Activated naive CD8-positive, alpha-beta T cell treated with anti-CD3 and anti-CD28 coated beads for 36 hours (primary cell): Measurements from ENCODE around the gene SUSD2. TPM values are rescaled to one million over a fixed set of nuclear protein-coding genes. Genes with fewer than 3 reads are reported as not detected.
"Not testable (repeated sequence)": the region's sequence is repeated elsewhere in the genome, so short reads cannot be mapped to it uniquely, and the experiment has no call there.

Experiments
- DNase-seq: peaks from one replicate; pipeline ENCODE4 v3.0.0; 2021
- H3K27ac Mint-ChIP-seq: one replicate; pipeline ENCODE4 v1.8.0; 2022; ENCODE audit warnings: mild to moderate bottlenecking, moderate library complexity, mixed read lengths
- H3K27me3 Mint-ChIP-seq: one replicate; pipeline ENCODE4 v1.8.0; 2022; ENCODE audit warnings: mild to moderate bottlenecking, mixed read lengths
- H3K36me3 Mint-ChIP-seq: one replicate; pipeline ENCODE4 v1.8.0; 2021; ENCODE audit warnings: mild to moderate bottlenecking, mixed read lengths
- H3K4me1 Mint-ChIP-seq: one replicate; pipeline ENCODE4 v1.8.0; 2021; ENCODE audit warnings: mixed read lengths
- H3K4me3 Mint-ChIP-seq: one replicate; pipeline ENCODE4 v1.8.0; 2022; ENCODE audit warnings: mild to moderate bottlenecking, moderate library complexity, mixed read lengths
- H3K9me3 Mint-ChIP-seq: one replicate; pipeline ENCODE4 v1.8.0; 2022; ENCODE audit warnings: mixed read lengths
- total RNA-seq, 2 experiments: library from RNA; stranded (reverse); gene quantifications; one replicate each; pipeline ENCODE4 v1.2.3, GENCODE V29; 2021

Gene SUSD2
- total RNA-seq, 2 experiments from 2014 or later: 0.56 to 0.80 TPM

- H3K9me3 Mint-ChIP-seq: no peaks in the 10 kb centered on the region
- H3K27me3 Mint-ChIP-seq: no peaks in the 10 kb centered on the region
Observed at GRCh38 chr22:24178021-24178431, 3.3 kb upstream of the SUSD2 start.

GRCh38 chr22:24178502-24179440 is 2.5 kb upstream of the SUSD2 start:
- H3K27me3 Mint-ChIP-seq: no peaks in the 10 kb centered on the region
- no peak for DNase-seq
- H3K4me1 Mint-ChIP-seq: peaks cover 3% of the 10 kb centered on the region
- no peak overlapping the region for H3K4me3 Mint-ChIP-seq
- no peaks in the 10 kb centered on the region for H3K9me3 Mint-ChIP-seq
- H3K36me3 Mint-ChIP-seq: no peaks in the 10 kb centered on the region
- no peak overlapping the region for H3K27ac Mint-ChIP-seq

More at GRCh38 chr22:24178021-24178431, 3.3 kb upstream of the SUSD2 start:
- no peak overlapping the region for H3K27ac Mint-ChIP-seq
- no peak for DNase-seq
- peaks cover 2% of the 10 kb centered on the region for H3K36me3 Mint-ChIP-seq
- peaks cover 3% of the 10 kb centered on the region for H3K4me1 Mint-ChIP-seq
- H3K4me3 Mint-ChIP-seq: no peak overlapping the region

- Mint-ChIP-seq H3K4me3 (no peak overlapping the region), H3K36me3 (no peaks in the 10 kb centered on the region), H3K4me1 (peaks cover 3% of the 10 kb centered on the region), H3K9me3 (no peaks in the 10 kb centered on the region), H3K27ac (peak overlapping the region; percentile 34), H3K27me3 (no peaks in the 10 kb centered on the region)
- no peak for DNase-seq
Observed at GRCh38 chr22:24179478-24180210, 1.6 kb upstream of the SUSD2 start.

- DNase-seq: no peak
- Mint-ChIP-seq H3K4me1 (peaks cover 3% of the 10 kb centered on the region), H3K27me3 (no peaks in the 10 kb centered on the region), H3K36me3 (no peaks in the 10 kb centered on the region), H3K27ac (peak overlapping the region; percentile 42), H3K9me3 (no peaks in the 10 kb centered on the region), H3K4me3 (no peak overlapping the region)
Observed at GRCh38 chr22:24180316-24181087, 785 bp upstream of the SUSD2 start.

GRCh38 chr22:24181996-24182899 is 961 bp downstream of the SUSD2 start:
- DNase-seq: no peak
- Mint-ChIP-seq H3K27me3 (no peaks in the 10 kb centered on the region), H3K4me1 (peaks cover 3% of the 10 kb centered on the region), H3K9me3 (no peaks in the 10 kb centered on the region), H3K36me3 (no peaks in the 10 kb centered on the region), H3K4me3 (no peak overlapping the region), H3K27ac (no peak overlapping the region)

GRCh38 chr22:24182900-24183246 is 1.6 kb downstream of the SUSD2 start:
- DNase-seq, H3K36me3 Mint-ChIP-seq, H3K9me3 Mint-ChIP-seq, H3K4me1 Mint-ChIP-seq, H3K4me3 Mint-ChIP-seq, H3K27ac Mint-ChIP-seq, H3K27me3 Mint-ChIP-seq: not testable (repeated sequence)

DNA sequence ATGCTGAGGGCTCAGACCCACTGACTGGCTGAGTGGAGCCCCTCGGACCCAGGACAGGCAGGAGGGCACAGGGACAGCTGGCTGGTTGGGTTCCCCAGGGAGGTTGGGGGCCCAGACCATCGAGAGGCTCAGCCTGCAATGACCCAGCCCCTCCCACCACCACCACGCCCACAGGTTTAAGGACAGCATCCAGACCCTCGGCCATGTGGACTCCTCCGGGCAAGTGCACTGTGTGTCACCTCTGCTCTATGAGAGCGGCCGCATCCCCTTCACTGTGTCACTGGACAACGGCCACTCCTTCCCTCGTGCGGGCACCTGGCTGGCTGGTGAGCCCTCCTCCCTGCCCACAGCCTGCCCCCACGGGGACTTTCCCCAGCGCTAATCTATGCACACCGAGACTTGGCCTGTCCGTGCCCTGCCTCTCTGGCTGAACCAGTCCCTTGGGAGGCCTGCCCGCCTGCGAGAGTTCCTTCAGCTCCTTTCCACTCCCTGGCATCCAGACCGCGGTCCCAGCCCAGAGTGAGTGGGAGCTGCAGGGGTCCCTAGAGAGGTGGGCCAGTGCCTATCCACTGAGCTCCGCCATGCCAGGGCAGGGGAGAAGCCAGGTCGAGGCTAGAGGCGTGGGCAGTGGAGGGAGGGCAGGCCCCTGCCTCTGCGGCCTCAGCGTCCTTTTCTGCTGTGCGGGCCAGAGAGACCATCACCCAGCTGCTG is 2.2 kb downstream of the SUSD2 start:
- Mint-ChIP-seq H3K9me3 (no peaks in the 10 kb centered on the region), H3K27ac (no peak overlapping the region), H3K4me1 (peaks cover under 1% of the 10 kb centered on the region), H3K36me3 (no peaks in the 10 kb centered on the region), H3K4me3 (no peak overlapping the region), H3K27me3 (no peaks in the 10 kb centered on the region)
- no peak for DNase-seq

DNA sequence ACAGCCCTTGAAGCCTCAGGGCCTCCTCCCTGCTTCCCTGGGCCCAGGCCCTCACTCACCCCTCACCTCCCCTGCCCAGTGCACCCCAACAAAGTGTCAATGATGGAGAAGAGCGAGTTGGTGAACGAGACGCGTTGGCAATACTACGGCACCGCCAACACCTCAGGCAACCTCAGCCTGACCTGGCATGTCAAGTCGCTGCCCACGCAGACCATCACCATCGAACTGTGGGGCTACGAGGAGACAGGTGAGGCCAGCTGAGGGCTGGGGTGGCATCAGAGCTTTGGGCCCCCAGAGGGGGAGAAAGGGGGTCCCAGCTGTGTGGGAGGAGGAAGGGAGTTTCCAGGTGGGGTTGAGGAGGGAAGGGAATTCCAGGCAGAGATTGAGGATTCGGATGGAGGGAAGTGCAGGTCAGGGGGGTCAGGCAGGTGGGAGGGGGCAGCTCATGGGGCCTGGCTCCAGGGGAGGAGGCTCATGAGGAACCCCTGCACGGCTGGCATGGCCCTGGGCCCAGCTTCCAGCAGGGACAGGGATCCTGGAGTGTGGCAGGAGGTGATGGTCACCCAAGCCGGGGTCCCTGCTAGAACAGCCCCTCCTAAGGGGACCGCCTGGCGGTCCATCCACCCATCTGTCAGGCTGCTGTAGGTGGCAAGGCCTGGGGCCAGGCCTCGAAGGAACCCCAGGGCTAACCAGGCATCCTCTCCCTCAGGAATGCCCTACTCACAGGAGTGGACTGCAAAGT is 2.9 kb downstream of the SUSD2 start:
- no peak for DNase-seq
- Mint-ChIP-seq H3K9me3 (no peaks in the 10 kb centered on the region), H3K27ac (no peak overlapping the region), H3K4me3 (no peak overlapping the region), H3K36me3 (no peaks in the 10 kb centered on the region), H3K27me3 (no peaks in the 10 kb centered on the region), H3K4me1 (no peaks in the 10 kb centered on the region)

- H3K36me3 Mint-ChIP-seq: no peaks in the 10 kb centered on the region
- no peak for DNase-seq
- no peak overlapping the region for H3K27ac Mint-ChIP-seq
- no peaks in the 10 kb centered on the region for H3K9me3 Mint-ChIP-seq
- no peaks in the 10 kb centered on the region for H3K4me1 Mint-ChIP-seq
- no peaks in the 10 kb centered on the region for H3K27me3 Mint-ChIP-seq
- H3K4me3 Mint-ChIP-seq: no peak overlapping the region
Observed at GRCh38 chr22:24185001-24185500, 3.8 kb downstream of the SUSD2 start.

- no peaks in the 10 kb centered on the region for H3K27me3 Mint-ChIP-seq
- H3K27ac Mint-ChIP-seq: no peak overlapping the region
- H3K36me3 Mint-ChIP-seq: no peaks in the 10 kb centered on the region
- no peaks in the 10 kb centered on the region for H3K4me1 Mint-ChIP-seq
- no peak for DNase-seq
- no peak overlapping the region for H3K4me3 Mint-ChIP-seq
- no peaks in the 10 kb centered on the region for H3K9me3 Mint-ChIP-seq
Observed at GRCh38 chr22:24185501-24186351, 4.4 kb downstream of the SUSD2 start.

- no peaks in the 10 kb centered on the region for H3K4me1 Mint-ChIP-seq
- no peak for DNase-seq
- H3K36me3 Mint-ChIP-seq: no peaks in the 10 kb centered on the region
- no peak overlapping the region for H3K4me3 Mint-ChIP-seq
- H3K9me3 Mint-ChIP-seq: no peaks in the 10 kb centered on the region
- no peaks in the 10 kb centered on the region for H3K27me3 Mint-ChIP-seq
- H3K27ac Mint-ChIP-seq: no peak overlapping the region
Observed at GRCh38 chr22:24186352-24186740, 5.1 kb downstream of the SUSD2 start.

DNA sequence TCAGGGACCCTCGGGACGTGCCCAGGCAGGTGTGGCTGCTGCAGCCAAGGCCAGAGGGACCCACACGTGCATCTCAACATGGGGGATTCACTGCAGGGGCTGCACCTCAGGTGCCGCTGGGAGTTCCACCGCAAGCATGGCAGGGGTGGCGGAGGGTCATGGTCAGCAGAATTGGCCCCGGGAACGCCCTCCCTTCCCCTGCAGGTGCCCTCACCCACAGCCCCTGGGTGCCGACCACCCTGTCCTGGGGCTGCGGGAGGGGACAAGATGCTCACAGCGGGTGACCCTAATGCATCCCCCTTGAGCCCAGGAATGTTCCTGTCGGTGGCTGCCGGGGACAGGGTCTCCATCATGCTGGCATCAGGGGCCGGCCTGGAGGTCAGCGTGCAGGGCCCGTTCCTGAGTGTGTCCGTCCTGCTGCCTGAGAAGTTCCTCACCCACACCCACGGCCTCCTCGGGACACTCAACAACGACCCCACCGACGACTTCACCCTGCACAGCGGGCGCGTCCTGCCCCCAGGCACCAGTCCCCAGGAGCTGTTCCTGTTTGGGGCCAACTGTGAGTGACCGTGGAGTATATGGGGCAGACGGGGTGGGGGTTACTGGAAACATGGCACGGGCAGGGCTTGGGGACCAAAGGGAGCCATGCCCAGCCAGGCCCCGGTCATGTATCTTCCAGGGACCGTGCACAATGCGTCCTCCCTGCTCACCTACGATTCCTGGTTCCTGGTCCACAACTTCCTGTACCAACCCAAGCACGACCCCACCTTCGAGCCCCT is 5.8 kb downstream of the SUSD2 start:
- no peaks in the 10 kb centered on the region for H3K4me1 Mint-ChIP-seq
- DNase-seq: no peak
- no peaks in the 10 kb centered on the region for H3K9me3 Mint-ChIP-seq
- no peaks in the 10 kb centered on the region for H3K27me3 Mint-ChIP-seq
- H3K36me3 Mint-ChIP-seq: no peaks in the 10 kb centered on the region
- no peak overlapping the region for H3K27ac Mint-ChIP-seq
- H3K4me3 Mint-ChIP-seq: no peak overlapping the region
